Measurements from ENCODE around the gene KIAA1217. TPM values are rescaled to one million over a fixed set of nuclear protein-coding genes. Genes with fewer than 3 reads are reported as not detected.
"Not testable (repeated sequence)": the region's sequence is repeated elsewhere in the genome, so short reads cannot be mapped to it uniquely, and the experiment has no call there.

KIAA1217 gene
- total and polyA plus RNA-seq, 2 of the 8 experiments (the other 6 are each of a cell fraction or from before 2014, with no cell fraction given), result 4.5 to 15.6 TPM

GRCh38 chr10:24350922-24351225, 141.9 kb downstream of the KIAA1217 start:
- not testable (repeated sequence) for H3K36me3 ChIP-seq (ENCODE audit: control insufficient read depth in 2 of 4, insufficient read depth in 4 of 4, low read length in 3 of 4); H3K27ac ChIP-seq (ENCODE audit: low read depth, low read length); H2AFZ ChIP-seq (ENCODE audit: low read length)

More at GRCh38 chr10:24350922-24351225, 141.9 kb downstream of the KIAA1217 start:
- H2BK15ac ChIP-seq (ENCODE audit: low read length); H3K56ac ChIP-seq (replicated peaks; ENCODE audit: insufficient read length, low read depth, low read length); H4K5ac ChIP-seq (ENCODE audit: insufficient read length, low read depth, low read length); H3K23me2 ChIP-seq (ENCODE audit: low read depth, low read length); POLR2A ChIA-PET (ENCODE audit: partially characterized antibody); H3K18ac ChIP-seq (ENCODE audit: extremely low read depth, low read length); DNase-seq (ENCODE audit: low read depth in 1 of 2, low spot score in 2 of 2); H3K4me1 ChIP-seq (replicated peaks in 1 of 4; ENCODE audit: control insufficient read depth in 3 of 4, insufficient read depth in 4 of 4, low read length in 3 of 4); H3K79me2 ChIP-seq (ENCODE audit: control insufficient read depth in 1 of 2, insufficient read depth in 2 of 2, low read length in 2 of 2); H2AK5ac ChIP-seq (ENCODE audit: low read depth, low read length); H3K4me2 ChIP-seq (ENCODE audit: insufficient read depth in 1 of 2, low read depth in 2 of 2, low read length in 2 of 2); H3K27me3 ChIP-seq (replicated peaks in 1 of 4; ENCODE audit: control insufficient read depth in 3 of 4, extremely low read depth in 1 of 4, insufficient read depth in 3 of 4, low read length in 3 of 4); FAIRE-seq; H3K9me3 ChIP-seq (ENCODE audit: insufficient read depth in 2 of 2, low read depth in 1 of 2, low read length in 1 of 2); H4K91ac ChIP-seq (replicated peaks; ENCODE audit: insufficient read length, low read length); H2BK5ac ChIP-seq (ENCODE audit: low read depth, low read length); H3K4me3 ChIP-seq (ENCODE audit: extremely low read depth in 1 of 4, insufficient read depth in 2 of 4, low read depth in 3 of 4, low read length in 4 of 4); H4K8ac ChIP-seq (ENCODE audit: extremely low read depth, insufficient read depth, low read length); H3K14ac ChIP-seq (ENCODE audit: insufficient read length); H4K20me1 ChIP-seq (replicated peaks in 1 of 2; ENCODE audit: control insufficient read depth in 1 of 2, insufficient read depth in 2 of 2, low read length in 2 of 2); H3K9ac ChIP-seq (replicated peaks in 1 of 4; ENCODE audit: extremely low read depth in 1 of 4, low read depth in 3 of 4, low read length in 3 of 4); H2BK20ac ChIP-seq (ENCODE audit: low read length); H3K4ac ChIP-seq (replicated peaks; ENCODE audit: insufficient read length, low read depth, low read length); H2BK12ac ChIP-seq (ENCODE audit: low read depth, low read length); H3K23ac ChIP-seq (ENCODE audit: insufficient read length); H3K79me1 ChIP-seq (ENCODE audit: low read depth, low read length); H2BK120ac ChIP-seq (replicated peaks; ENCODE audit: low read depth, low read length): not testable (repeated sequence)
- CTCF ChIA-PET (ENCODE audit: partially characterized antibody), result interaction anchor here (0.6 kb wide), 1 partner anchor 46 kb away, joined by 3 read pairs; no protein-coding TSS in a partner anchor
- 96% methylated on average over 7 of the region's 7 CpGs; no CpG with 5 or more reads in 1 of the 2 experiments for WGBS, 2 experiments (ENCODE audit: extremely low coverage in 1 of 2, insufficient coverage in 1 of 2, insufficient read length in 1 of 2, insufficient replicate concordance in 2 of 2, low coverage in 1 of 2, low lambda C conversion rate in 2 of 2, missing lambda C conversion rate in 1 of 2)

All from H1 (cell line).